WERI-Rb-1 (cell line): ENCODE data around the gene HUS1.
"Not testable (repeated sequence)": the region's sequence is repeated elsewhere in the genome, so short reads cannot be mapped to it uniquely, and the experiment has no call there.

Experiments
- DNase-seq: peaks from one replicate; pipeline ENCODE4 v3.0.0-alpha.2; 2020
- H3K27ac ChIP-seq: fragments of 250-450 bp; sonication (Bioruptor Pico); 2 replicates; pipeline ENCODE4 v1.5.1; 2020; ENCODE audit warnings: mild to moderate bottlenecking, moderate library complexity
- H3K27me3 ChIP-seq: fragments of 250-450 bp; sonication (Bioruptor Pico); 2 replicates; pipeline ENCODE4 v1.5.1; 2021; ENCODE audit warnings: mild to moderate bottlenecking, low read depth, moderate library complexity; ENCODE audit not compliant: insufficient read depth, severe bottlenecking
- H3K36me3 ChIP-seq: fragments of 250-450 bp; sonication (Bioruptor Pico); 2 replicates; pipeline ENCODE4 v1.5.1; 2020; ENCODE audit warnings: mild to moderate bottlenecking, moderate library complexity
- H3K4me3 ChIP-seq: 2 replicates; pipeline ENCODE4 v1.5.1; 2011; ENCODE audit warnings: low read depth, mild to moderate bottlenecking, control low read depth, low read length
- H3K9me3 ChIP-seq: fragments of 250-450 bp; sonication (Bioruptor Pico); 2 replicates; pipeline ENCODE4 v1.5.1; 2021; ENCODE audit warnings: mild to moderate bottlenecking, moderate library complexity; ENCODE audit not compliant: severe bottlenecking
- CTCF ChIP-seq: IDR thresholded peaks from 2 replicates; pipeline ENCODE4 v1.5.1; 2011; ENCODE audit warnings: low read depth, mild to moderate bottlenecking, control low read depth, inconsistent platforms, low read length

The HUS1 gene

DNA sequence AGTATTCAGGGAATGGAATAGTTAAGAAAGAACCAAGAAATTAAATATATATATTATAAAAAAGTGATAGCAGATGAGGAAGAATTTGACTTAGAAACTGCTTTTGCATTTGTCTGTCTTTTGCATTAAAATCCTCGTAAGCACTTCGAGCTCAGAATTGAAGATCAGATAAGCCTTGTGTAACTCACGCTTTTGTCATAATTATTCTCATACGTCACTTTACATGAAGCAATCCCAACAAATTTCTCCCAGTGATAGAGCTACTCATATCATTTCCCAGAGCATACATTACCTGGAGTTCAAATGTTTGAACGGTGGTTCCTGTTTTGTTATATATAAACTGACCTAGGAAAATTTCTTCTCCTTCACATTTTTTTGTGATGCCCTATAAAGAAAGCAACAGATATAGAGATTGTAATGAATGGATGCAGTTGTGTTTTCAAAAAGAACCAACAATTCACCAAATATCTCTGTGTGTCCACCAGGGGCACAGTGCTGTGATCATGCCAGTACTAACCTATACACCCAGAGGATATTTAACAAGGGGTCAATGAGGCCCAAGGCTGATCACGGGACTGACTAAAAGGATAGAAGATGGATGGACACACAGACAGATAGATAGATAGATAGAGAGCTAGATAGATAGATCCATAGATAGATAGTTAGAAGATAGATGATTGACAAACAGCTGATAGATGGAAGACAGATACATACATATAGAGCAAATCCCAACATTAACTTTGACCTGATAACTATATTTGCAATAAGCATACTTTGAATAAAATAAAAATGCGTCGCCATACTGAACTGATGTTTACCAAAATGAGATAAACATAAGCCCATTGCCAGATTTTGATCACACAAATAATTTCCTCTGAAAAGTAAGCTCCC, 9.3 kb upstream of the HUS1 start:
- Histone ChIP-seq H3K27me3 (no peaks in the 10 kb centered on the region), H3K27ac (no peak overlapping the region), H3K36me3 (no peaks in the 10 kb centered on the region), H3K9me3 (no peaks in the 10 kb centered on the region), H3K4me3 (no peak overlapping the region)
- DNase-seq = peak; percentile 23
- peak; percentile 39; the same call in 1 of the 2 replicates for TF ChIP-seq CTCF

GRCh38 chr7:47982610-47983009, 3.2 kb upstream of the HUS1 start:
- H3K27me3 ChIP-seq = no peaks in the 10 kb centered on the region
- H3K4me3 ChIP-seq = no peak overlapping the region
- no peak for DNase-seq
- H3K36me3 ChIP-seq = peaks cover 8% of the 10 kb centered on the region
- H3K9me3 ChIP-seq = peaks cover 3% of the 10 kb centered on the region
- no peak overlapping the region for H3K27ac ChIP-seq
- no peak for TF ChIP-seq CTCF

DNA sequence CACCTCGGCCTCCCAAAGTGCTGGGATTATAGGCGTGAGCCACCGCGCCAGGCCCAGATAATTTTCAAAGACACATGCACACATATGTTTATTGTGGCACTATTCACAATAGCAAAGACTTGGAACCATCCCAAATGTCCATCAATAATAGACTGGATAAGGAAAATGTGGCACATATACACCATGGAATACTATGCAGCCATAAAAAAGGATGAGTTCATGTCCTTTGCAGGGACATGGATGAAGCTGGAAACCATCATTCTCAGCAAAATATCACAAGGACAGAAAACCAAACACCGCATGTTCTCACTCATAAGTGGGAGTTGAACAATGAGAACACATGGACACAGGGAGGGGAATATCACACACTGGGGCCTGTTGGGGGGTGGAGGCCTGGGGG, 1.2 kb upstream of the HUS1 start:
- H3K9me3 ChIP-seq, DNase-seq, H3K27me3 ChIP-seq, H3K27ac ChIP-seq, H3K4me3 ChIP-seq: not testable (repeated sequence)
- peaks cover 28% of the 10 kb centered on the region for H3K36me3 ChIP-seq

DNA sequence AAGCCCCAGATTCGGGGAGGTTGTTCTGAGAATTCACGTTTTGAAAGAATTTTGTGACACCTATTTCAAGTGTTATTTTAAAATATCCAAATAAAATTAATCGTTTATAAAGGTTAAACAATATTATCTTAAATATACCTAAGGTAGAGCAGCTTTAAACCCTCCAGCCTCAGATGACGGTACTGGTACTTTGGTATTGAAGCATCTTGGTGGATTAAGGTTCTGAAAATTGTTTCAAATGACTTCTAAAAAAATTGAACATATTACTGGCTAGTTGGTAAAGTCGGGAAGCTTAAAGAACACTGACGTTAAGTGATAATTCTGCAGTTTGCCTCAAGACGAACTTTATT, 392 bp upstream of the HUS1 start:
- peaks cover 34% of the 10 kb centered on the region for H3K36me3 ChIP-seq
- no peak for TF ChIP-seq CTCF
- H3K9me3 ChIP-seq = peaks cover 3% of the 10 kb centered on the region
- DNase-seq = no peak
- H3K4me3 ChIP-seq = no peak overlapping the region; the same call in 1 of the 2 replicates
- no peaks in the 10 kb centered on the region for H3K27me3 ChIP-seq
- H3K27ac ChIP-seq = peak overlapping the region; percentile 90

GRCh38 chr7:47978790-47979144, 648 bp downstream of the HUS1 start:
- Histone ChIP-seq H3K4me3 (peak overlapping the region; percentile 95), H3K27me3 (no peaks in the 10 kb centered on the region), H3K9me3 (peaks cover 3% of the 10 kb centered on the region), H3K27ac (peak overlapping the region; percentile 90), H3K36me3 (peaks cover 45% of the 10 kb centered on the region)
- DNase-seq = no peak
- no peak for TF ChIP-seq CTCF

DNA sequence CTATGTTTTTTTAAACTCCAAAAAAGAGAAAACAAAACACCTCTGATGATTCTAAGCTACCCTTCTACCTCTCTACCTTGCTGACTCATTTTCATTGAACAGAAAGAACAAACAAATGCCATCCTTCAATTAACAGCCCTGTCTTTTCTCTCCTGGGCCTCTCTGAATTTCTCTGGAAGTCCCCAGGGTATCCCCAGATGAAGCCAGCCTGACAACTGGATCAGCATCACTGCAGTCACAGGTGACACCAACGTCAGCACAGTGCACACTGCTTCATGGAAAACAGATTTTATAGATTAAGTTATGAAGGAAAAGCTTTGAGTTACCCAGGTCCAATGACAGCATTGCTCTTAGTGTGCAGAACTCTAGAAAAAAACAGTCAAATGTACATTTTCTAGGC, 5.7 kb downstream of the HUS1 start:
- no peak overlapping the region for H3K4me3 ChIP-seq
- H3K36me3 ChIP-seq = peaks cover 69% of the 10 kb centered on the region
- no peak for TF ChIP-seq CTCF
- H3K9me3 ChIP-seq = no peaks in the 10 kb centered on the region
- no peak for DNase-seq
- no peaks in the 10 kb centered on the region for H3K27me3 ChIP-seq
- H3K27ac ChIP-seq = no peak overlapping the region
